Activated naive CD8-positive, alpha-beta T cell (primary cell): ENCODE measurements around the gene PTPRG.
"Not testable (repeated sequence)": the region's sequence is repeated elsewhere in the genome, so short reads cannot be mapped to it uniquely, and the experiment has no call there.

Experiments
- H3K27ac Mint-ChIP-seq: one replicate; pipeline ENCODE4 v1.8.0; 2021; ENCODE audit warnings: mixed read lengths
- H3K27me3 Mint-ChIP-seq: one replicate; pipeline ENCODE4 v1.8.0; 2021; ENCODE audit warnings: mixed read lengths
- H3K36me3 Mint-ChIP-seq: one replicate; pipeline ENCODE4 v1.8.0; 2021; ENCODE audit warnings: mixed read lengths
- H3K4me1 Mint-ChIP-seq: one replicate; pipeline ENCODE4 v1.8.0; 2021; ENCODE audit warnings: low read depth, mixed read lengths
- H3K4me3 Mint-ChIP-seq: one replicate; pipeline ENCODE4 v1.8.0; 2021; ENCODE audit warnings: mild to moderate bottlenecking, mixed read lengths
- H3K9me3 Mint-ChIP-seq: one replicate; pipeline ENCODE4 v1.8.0; 2021; ENCODE audit warnings: low read depth, mixed read lengths

The PTPRG gene

GRCh38 chr3:62035402-62036057, 474.2 kb downstream of the PTPRG start:
- H3K27me3 Mint-ChIP-seq = peaks cover 2% of the 10 kb centered on the region
- no peaks in the 10 kb centered on the region for H3K4me1 Mint-ChIP-seq
- no peak overlapping the region for H3K4me3 Mint-ChIP-seq
- H3K27ac Mint-ChIP-seq = no peak overlapping the region
- H3K9me3 Mint-ChIP-seq = no peaks in the 10 kb centered on the region
- no peaks in the 10 kb centered on the region for H3K36me3 Mint-ChIP-seq

DNA sequence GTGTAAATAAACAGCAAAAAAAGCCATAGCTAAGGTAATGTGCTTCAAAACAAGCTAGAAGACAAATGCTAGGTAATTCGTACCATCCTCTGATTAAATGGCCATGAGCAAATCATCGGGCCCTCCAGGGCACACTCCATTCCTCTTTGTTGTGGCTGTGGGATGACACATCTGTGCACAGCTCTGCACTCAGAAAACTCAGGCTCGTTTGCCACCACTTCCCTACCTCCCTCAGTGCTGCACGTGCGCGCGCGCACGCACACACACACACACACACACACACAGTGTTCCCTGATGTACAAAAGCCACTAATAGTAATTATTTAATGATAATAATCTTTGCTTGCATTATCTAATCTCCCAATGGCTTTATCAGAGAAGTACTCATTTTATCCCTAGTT, 475.4 kb downstream of the PTPRG start:
- H3K27ac Mint-ChIP-seq = no peak overlapping the region
- no peaks in the 10 kb centered on the region for H3K9me3 Mint-ChIP-seq
- no peak overlapping the region for H3K4me3 Mint-ChIP-seq
- H3K4me1 Mint-ChIP-seq = no peaks in the 10 kb centered on the region
- peaks cover 2% of the 10 kb centered on the region for H3K27me3 Mint-ChIP-seq
- H3K36me3 Mint-ChIP-seq = no peaks in the 10 kb centered on the region

- H3K27me3 Mint-ChIP-seq, H3K27ac Mint-ChIP-seq, H3K4me1 Mint-ChIP-seq, H3K36me3 Mint-ChIP-seq, H3K9me3 Mint-ChIP-seq, H3K4me3 Mint-ChIP-seq: not testable (repeated sequence)
These were observed 477.4 kb downstream of the PTPRG start for GRCh38 chr3:62038798-62039197.

DNA sequence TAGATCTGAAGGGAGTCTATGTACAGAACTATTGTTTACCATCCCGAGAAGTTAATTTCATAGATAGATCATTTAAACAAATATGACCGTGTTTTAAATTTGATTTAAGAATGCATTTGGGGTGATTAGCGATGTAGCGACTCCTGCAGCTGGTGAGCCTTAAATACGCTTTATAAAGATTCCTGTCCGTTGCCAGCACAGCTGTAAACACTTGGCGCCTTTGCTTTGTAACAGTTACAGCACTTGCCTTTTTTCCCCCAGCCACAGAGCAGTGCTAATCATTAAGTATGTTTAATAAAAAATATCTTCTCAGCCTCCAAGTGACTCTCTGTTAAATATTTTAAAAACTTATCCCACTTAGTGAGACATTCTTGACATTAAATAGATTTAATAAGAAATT, 478.2 kb downstream of the PTPRG start:
- Mint-ChIP-seq H3K36me3 (no peaks in the 10 kb centered on the region), H3K4me3 (no peak overlapping the region), H3K27ac (no peak overlapping the region), H3K9me3 (no peaks in the 10 kb centered on the region), H3K4me1 (no peaks in the 10 kb centered on the region), H3K27me3 (no peaks in the 10 kb centered on the region)

- H3K36me3 Mint-ChIP-seq = no peaks in the 10 kb centered on the region
- H3K4me1 Mint-ChIP-seq = no peaks in the 10 kb centered on the region
- no peaks in the 10 kb centered on the region for H3K9me3 Mint-ChIP-seq
- H3K4me3 Mint-ChIP-seq = no peak overlapping the region
- peaks cover under 1% of the 10 kb centered on the region for H3K27me3 Mint-ChIP-seq
- H3K27ac Mint-ChIP-seq = no peak overlapping the region
These were observed 480.3 kb downstream of the PTPRG start for GRCh38 chr3:62041681-62042080.

GRCh38 chr3:62044874-62045411, 483.6 kb downstream of the PTPRG start:
- H3K4me3 Mint-ChIP-seq = no peak overlapping the region
- peaks cover 2% of the 10 kb centered on the region for H3K27me3 Mint-ChIP-seq
- no peaks in the 10 kb centered on the region for H3K4me1 Mint-ChIP-seq
- no peak overlapping the region for H3K27ac Mint-ChIP-seq
- H3K36me3 Mint-ChIP-seq = no peaks in the 10 kb centered on the region
- H3K9me3 Mint-ChIP-seq = no peaks in the 10 kb centered on the region

DNA sequence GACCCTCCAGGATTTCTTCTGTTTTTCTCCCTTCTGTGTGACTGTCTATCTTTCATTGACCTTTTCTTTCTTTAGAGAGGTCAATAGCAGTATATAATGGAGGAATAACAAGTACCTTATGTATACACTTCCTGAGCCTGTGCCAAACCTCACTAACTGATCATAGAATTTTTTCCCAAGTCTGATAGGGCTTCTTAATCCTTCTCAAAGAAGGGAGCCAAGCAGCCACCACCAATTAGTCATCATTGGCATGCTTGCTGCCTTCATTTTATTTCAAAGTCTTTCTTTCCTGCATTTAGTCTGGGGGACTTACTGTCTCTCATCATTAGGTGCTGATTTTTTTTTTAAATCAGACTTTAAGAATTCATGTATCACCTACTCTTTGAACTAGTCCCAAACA, 485.0 kb downstream of the PTPRG start:
- no peak overlapping the region for H3K27ac Mint-ChIP-seq
- no peaks in the 10 kb centered on the region for H3K9me3 Mint-ChIP-seq

DNA sequence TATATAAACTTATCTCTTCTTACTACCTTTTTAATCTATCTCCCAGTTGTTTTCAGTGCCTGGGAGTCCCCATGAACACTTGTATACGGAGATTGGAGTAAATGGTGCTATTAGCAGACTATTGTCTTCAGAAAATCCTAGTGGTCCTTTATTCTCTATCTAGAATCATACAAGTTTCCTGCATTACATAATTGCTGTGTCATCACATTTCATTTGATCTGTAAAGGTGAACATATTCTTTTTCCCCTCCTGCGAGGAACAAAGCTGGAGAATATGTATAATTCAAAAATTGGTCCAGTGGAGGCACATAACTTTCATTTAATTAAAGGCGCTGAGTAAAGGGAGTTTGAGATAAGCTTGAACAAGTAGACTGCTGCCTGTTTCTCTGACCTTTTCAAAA, 487.2 kb downstream of the PTPRG start:
- Mint-ChIP-seq H3K9me3 (no peaks in the 10 kb centered on the region), H3K27me3 (peaks cover 2% of the 10 kb centered on the region), H3K36me3 (no peaks in the 10 kb centered on the region), H3K4me3 (no peak overlapping the region), H3K27ac (no peak overlapping the region), H3K4me1 (no peaks in the 10 kb centered on the region)

More for the DNA sequence above, 485.0 kb downstream of the PTPRG start:
- H3K27me3 Mint-ChIP-seq = peaks cover 2% of the 10 kb centered on the region
- H3K4me3 Mint-ChIP-seq = no peak overlapping the region
- H3K4me1 Mint-ChIP-seq = no peaks in the 10 kb centered on the region
- no peaks in the 10 kb centered on the region for H3K36me3 Mint-ChIP-seq

DNA sequence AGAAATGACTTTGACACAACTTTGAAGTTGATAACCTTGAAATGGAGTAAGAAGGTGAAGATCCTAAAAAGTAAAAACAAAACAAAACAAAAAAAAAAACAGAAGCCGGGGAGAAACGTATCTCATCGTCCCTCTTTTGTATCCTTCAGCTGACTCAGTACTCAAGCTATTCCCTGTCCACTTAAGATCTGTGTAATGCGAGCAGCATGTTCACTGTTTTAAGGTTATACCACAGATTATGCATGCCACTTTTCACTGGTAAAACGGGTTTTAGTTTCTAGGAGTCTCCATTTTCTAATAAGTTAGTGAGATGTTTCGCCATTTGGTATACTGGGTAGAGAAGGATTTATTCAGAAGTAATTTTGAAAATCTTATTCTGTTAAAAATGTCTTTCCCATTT, 487.7 kb downstream of the PTPRG start:
- no peak overlapping the region for H3K27ac Mint-ChIP-seq
- peaks cover 2% of the 10 kb centered on the region for H3K27me3 Mint-ChIP-seq
- no peaks in the 10 kb centered on the region for H3K4me1 Mint-ChIP-seq
- no peaks in the 10 kb centered on the region for H3K36me3 Mint-ChIP-seq
- no peak overlapping the region for H3K4me3 Mint-ChIP-seq
- no peaks in the 10 kb centered on the region for H3K9me3 Mint-ChIP-seq

DNA sequence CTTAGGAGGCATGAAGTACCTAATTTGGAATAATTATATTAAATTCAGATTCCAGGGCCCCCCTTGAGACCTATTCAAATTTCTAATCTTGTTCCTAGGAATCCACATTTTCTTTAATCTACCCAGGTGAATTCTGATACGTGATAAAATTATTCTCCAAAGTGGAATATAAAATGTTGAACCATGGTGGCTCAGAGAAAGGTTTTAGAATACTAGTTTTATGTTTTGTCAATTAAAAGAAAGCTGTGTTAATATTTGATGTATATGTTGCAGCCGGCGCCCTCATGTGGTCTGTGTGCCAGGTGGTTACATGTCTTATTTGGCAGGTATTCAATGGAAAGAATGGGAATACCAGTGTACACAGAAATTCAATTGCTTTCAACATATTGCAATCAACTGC, 490.1 kb downstream of the PTPRG start:
- Mint-ChIP-seq H3K4me3 (no peak overlapping the region), H3K27me3 (peaks cover 3% of the 10 kb centered on the region), H3K36me3 (no peaks in the 10 kb centered on the region), H3K9me3 (no peaks in the 10 kb centered on the region), H3K4me1 (no peaks in the 10 kb centered on the region), H3K27ac (no peak overlapping the region)

DNA sequence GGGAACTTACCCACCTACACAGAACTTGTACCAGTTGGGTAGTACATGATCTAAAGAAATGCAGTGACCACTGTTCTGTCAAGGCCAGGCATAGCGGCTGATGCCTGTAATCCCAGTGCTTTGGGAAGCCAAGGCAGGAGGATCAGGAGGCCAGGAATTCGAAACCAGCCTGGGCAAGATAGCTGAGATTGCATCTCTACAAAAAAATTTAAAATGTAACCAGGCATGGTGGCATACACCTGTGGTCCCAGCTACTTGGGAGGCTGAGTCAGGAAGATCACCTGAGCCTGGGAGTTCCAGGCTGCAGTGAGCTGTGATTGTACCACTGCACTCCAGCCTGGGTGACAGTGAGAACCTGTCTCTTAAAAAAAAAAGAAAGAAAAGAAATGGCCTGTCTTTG, 491.0 kb downstream of the PTPRG start:
- H3K4me3 Mint-ChIP-seq = no peak overlapping the region
- no peaks in the 10 kb centered on the region for H3K9me3 Mint-ChIP-seq
- H3K27ac Mint-ChIP-seq = no peak overlapping the region
- no peaks in the 10 kb centered on the region for H3K4me1 Mint-ChIP-seq
- peaks cover 5% of the 10 kb centered on the region for H3K27me3 Mint-ChIP-seq
- H3K36me3 Mint-ChIP-seq = no peaks in the 10 kb centered on the region

- no peak overlapping the region for H3K27ac Mint-ChIP-seq
- no peaks in the 10 kb centered on the region for H3K36me3 Mint-ChIP-seq
- H3K4me1 Mint-ChIP-seq = no peaks in the 10 kb centered on the region
- no peaks in the 10 kb centered on the region for H3K9me3 Mint-ChIP-seq
- H3K4me3 Mint-ChIP-seq = no peak overlapping the region
- H3K27me3 Mint-ChIP-seq = peaks cover 5% of the 10 kb centered on the region
These were observed 495.3 kb downstream of the PTPRG start for GRCh38 chr3:62056658-62057057.

- no peaks in the 10 kb centered on the region for H3K9me3 Mint-ChIP-seq
- H3K27ac Mint-ChIP-seq = no peak overlapping the region
- no peak overlapping the region for H3K4me3 Mint-ChIP-seq
- H3K27me3 Mint-ChIP-seq = peaks cover 5% of the 10 kb centered on the region
- H3K4me1 Mint-ChIP-seq = no peaks in the 10 kb centered on the region
- no peaks in the 10 kb centered on the region for H3K36me3 Mint-ChIP-seq
These were observed 496.1 kb downstream of the PTPRG start for GRCh38 chr3:62057339-62058047.

- no peaks in the 10 kb centered on the region for H3K9me3 Mint-ChIP-seq
- H3K27me3 Mint-ChIP-seq = peaks cover 2% of the 10 kb centered on the region
- no peaks in the 10 kb centered on the region for H3K4me1 Mint-ChIP-seq
- H3K27ac Mint-ChIP-seq = no peak overlapping the region
- H3K36me3 Mint-ChIP-seq = no peaks in the 10 kb centered on the region
- no peak overlapping the region for H3K4me3 Mint-ChIP-seq
These were observed 504.8 kb downstream of the PTPRG start for GRCh38 chr3:62065985-62066693.

- H3K27me3 Mint-ChIP-seq = peaks cover 2% of the 10 kb centered on the region
- no peaks in the 10 kb centered on the region for H3K9me3 Mint-ChIP-seq
- H3K4me1 Mint-ChIP-seq = no peaks in the 10 kb centered on the region
- H3K36me3 Mint-ChIP-seq = no peaks in the 10 kb centered on the region
- no peak overlapping the region for H3K27ac Mint-ChIP-seq
- H3K4me3 Mint-ChIP-seq = no peak overlapping the region
These were observed 507.0 kb downstream of the PTPRG start for GRCh38 chr3:62068337-62068736.
